ENCODE results near the gene PRSS8. TPM values are rescaled to one million over a fixed set of nuclear protein-coding genes. Genes with fewer than 3 reads are reported as not detected.

The PRSS8 gene
- total and polyA plus RNA-seq, 2 donors (not counting 1 experiment from before 2014, with no cell fraction given) = not detected

GRCh38 chr16:31099860-31100638, 35.5 kb downstream of the PRSS8 start:
- Histone ChIP-seq H3K4me1 (ENCODE audit: control insufficient read depth, extremely low read depth, insufficient read depth, low read length) (no peaks in the 10 kb centered on the region), H3K27ac (ENCODE audit: insufficient read depth, low read length) (no peak overlapping the region), H3K9ac (ENCODE audit: insufficient read depth, low read length) (no peak overlapping the region), H4K20me1 (ENCODE audit: control insufficient read depth, extremely low read depth, insufficient read depth, low read length) (no peaks in the 10 kb centered on the region), H3K9me3 (ENCODE audit: control insufficient read depth, insufficient read depth, low read depth, low read length) (no peaks in the 10 kb centered on the region), H3K27me3 (ENCODE audit: control insufficient read depth, insufficient read depth, low read length) (no peaks in the 10 kb centered on the region), H3K4me2 (ENCODE audit: extremely low read depth, insufficient read depth, low read length) (no peak overlapping the region), H3K79me2 (ENCODE audit: control insufficient read depth, insufficient read depth, low read length) (no peaks in the 10 kb centered on the region), H2AFZ (ENCODE audit: low read length) (peak overlapping the region; percentile 17), H3K4me3 (replicated peaks in 1 of 4; ENCODE audit: control extremely low read depth in 1 of 4, insufficient read depth in 1 of 4, low read depth in 3 of 4, low read length in 4 of 4) (no peak overlapping the region), H3K36me3 (ENCODE audit: control insufficient read depth, insufficient read depth, low read length) (no peaks in the 10 kb centered on the region)
- peak; percentile 21 to 58 for DNase-seq (ENCODE audit: low read depth in 2 of 2)
- TF ChIP-seq EZH2 (IDR thresholded peaks at IDR 0.05; ENCODE audit: low read length, missing control alignments) = no peak
- TF ChIP-seq, protein P1, sequence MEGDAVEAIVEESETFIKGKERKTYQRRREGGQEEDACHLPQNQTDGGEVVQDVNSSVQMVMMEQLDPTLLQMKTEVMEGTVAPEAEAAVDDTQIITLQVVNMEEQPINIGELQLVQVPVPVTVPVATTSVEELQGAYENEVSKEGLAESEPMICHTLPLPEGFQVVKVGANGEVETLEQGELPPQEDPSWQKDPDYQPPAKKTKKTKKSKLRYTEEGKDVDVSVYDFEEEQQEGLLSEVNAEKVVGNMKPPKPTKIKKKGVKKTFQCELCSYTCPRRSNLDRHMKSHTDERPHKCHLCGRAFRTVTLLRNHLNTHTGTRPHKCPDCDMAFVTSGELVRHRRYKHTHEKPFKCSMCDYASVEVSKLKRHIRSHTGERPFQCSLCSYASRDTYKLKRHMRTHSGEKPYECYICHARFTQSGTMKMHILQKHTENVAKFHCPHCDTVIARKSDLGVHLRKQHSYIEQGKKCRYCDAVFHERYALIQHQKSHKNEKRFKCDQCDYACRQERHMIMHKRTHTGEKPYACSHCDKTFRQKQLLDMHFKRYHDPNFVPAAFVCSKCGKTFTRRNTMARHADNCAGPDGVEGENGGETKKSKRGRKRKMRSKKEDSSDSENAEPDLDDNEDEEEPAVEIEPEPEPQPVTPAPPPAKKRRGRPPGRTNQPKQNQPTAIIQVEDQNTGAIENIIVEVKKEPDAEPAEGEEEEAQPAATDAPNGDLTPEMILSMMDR (conservative IDR thresholded peaks at IDR 0.05 in 1 of 2, IDR thresholded peaks at IDR 0.05 in 1 of 2; ENCODE audit: low read depth in 1 of 2, low read length in 2 of 2) = no peak

DNA sequence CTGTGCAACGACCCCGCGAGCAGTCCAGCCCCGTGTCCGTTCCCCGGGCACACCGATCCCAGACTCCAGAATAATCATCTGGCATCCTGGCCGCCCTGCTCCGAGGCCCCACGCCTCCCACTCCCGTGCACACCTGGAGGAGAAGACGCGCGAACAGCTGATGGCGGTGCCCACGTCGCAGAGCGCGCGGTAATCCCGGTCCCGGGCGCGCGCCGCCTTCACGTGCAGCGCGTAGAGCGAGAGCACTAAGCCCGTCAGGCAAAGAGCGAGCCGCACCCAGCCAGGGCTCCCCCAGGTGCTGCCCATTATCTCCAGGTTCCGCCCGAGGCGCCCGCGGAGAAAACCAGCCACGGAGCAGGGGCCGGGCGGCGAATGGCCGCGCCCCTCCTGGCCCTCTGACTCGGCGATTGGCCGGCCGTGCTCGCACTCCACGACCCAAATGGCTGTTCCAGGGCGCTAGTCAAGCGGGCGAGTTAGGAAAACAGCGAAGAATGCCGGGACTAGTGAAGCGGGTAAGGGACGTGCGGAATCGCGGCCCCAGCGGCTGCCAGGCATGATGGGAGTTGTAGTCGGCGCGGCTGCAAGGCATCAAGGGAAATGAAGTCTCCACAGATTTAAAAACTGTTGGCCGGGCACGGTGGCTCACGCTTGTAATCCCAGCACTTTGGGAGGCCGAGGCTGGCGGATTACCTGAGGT, 41.0 kb downstream of the PRSS8 start, which contains the start of gene VKORC1:
Gene VKORC1, minus strand, starts transcription at position 374 of the 697 bp plus-strand sequence. Its CDS starts 68 bp downstream, at position 306.
- H3K4me1 ChIP-seq (ENCODE audit: control insufficient read depth, extremely low read depth, insufficient read depth, low read length) = peaks cover 3% of the 10 kb centered on the region
- H3K9me3 ChIP-seq (ENCODE audit: control insufficient read depth, insufficient read depth, low read depth, low read length) = no peaks in the 10 kb centered on the region
- H3K27me3 ChIP-seq (ENCODE audit: control insufficient read depth, insufficient read depth, low read length) = no peaks in the 10 kb centered on the region
- peak within 1 kb of the TSS; percentile 84 for H3K9ac ChIP-seq (ENCODE audit: insufficient read depth, low read length)
- no peaks in the 10 kb centered on the region for H4K20me1 ChIP-seq (ENCODE audit: control insufficient read depth, extremely low read depth, insufficient read depth, low read length)
- peak within 1 kb of the TSS; percentile 85 for H2AFZ ChIP-seq (ENCODE audit: low read length)
- H3K79me2 ChIP-seq (ENCODE audit: control insufficient read depth, insufficient read depth, low read length) = peaks cover 21% of the 10 kb centered on the region
- H3K4me3 ChIP-seq (replicated peaks in 1 of 4; ENCODE audit: control extremely low read depth in 1 of 4, insufficient read depth in 1 of 4, low read depth in 3 of 4, low read length in 4 of 4) = peak within 1 kb of the TSS; percentile 85 to 99 (median 90)
- peak within 1 kb of the TSS; percentile 78 for H3K27ac ChIP-seq (ENCODE audit: insufficient read depth, low read length)
- peak within 1 kb of the TSS; percentile 97 for H3K4me2 ChIP-seq (ENCODE audit: extremely low read depth, insufficient read depth, low read length)
- DNase-seq (ENCODE audit: low read depth in 2 of 2) = peak; percentile 97
- no peak for TF ChIP-seq EZH2 (IDR thresholded peaks at IDR 0.05; ENCODE audit: low read length, missing control alignments)
- TF ChIP-seq, protein P1 (conservative IDR thresholded peaks at IDR 0.05 in 1 of 2, IDR thresholded peaks at IDR 0.05 in 1 of 2; ENCODE audit: low read depth in 1 of 2, low read length in 2 of 2) = no peak
- H3K36me3 ChIP-seq (ENCODE audit: control insufficient read depth, insufficient read depth, low read length) = peaks cover 6% of the 10 kb centered on the region

DNA sequence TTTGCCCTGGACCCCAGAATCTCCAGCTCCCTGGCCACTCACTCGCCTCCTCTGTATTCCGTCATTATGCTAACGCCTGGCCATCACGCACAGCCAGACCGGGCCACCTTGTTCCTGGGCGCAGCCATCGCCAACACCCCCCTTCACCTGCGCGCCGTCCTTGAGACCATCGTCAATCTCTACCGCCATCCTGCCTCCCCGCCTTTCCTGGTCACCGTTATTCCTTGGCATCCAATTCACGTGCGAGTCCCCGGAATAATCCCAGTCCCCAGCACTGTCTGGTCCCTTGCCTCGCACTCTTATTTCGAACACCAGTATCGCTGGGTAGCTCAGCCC, 41.5 kb downstream of the PRSS8 start:
- peak overlapping the region; percentile 78 for H3K27ac ChIP-seq (ENCODE audit: insufficient read depth, low read length)
- H4K20me1 ChIP-seq (ENCODE audit: control insufficient read depth, extremely low read depth, insufficient read depth, low read length) = no peaks in the 10 kb centered on the region
- H3K27me3 ChIP-seq (ENCODE audit: control insufficient read depth, insufficient read depth, low read length) = no peaks in the 10 kb centered on the region
- peak overlapping the region; percentile 97 for H3K4me2 ChIP-seq (ENCODE audit: extremely low read depth, insufficient read depth, low read length)
- H3K36me3 ChIP-seq (ENCODE audit: control insufficient read depth, insufficient read depth, low read length) = peaks cover 8% of the 10 kb centered on the region
- H3K9me3 ChIP-seq (ENCODE audit: control insufficient read depth, insufficient read depth, low read depth, low read length) = no peaks in the 10 kb centered on the region
- peaks cover 3% of the 10 kb centered on the region for H3K4me1 ChIP-seq (ENCODE audit: control insufficient read depth, extremely low read depth, insufficient read depth, low read length)
- peak overlapping the region; percentile 85 for H2AFZ ChIP-seq (ENCODE audit: low read length)
- H3K79me2 ChIP-seq (ENCODE audit: control insufficient read depth, insufficient read depth, low read length) = peaks cover 21% of the 10 kb centered on the region
- peak overlapping the region; percentile 84 for H3K9ac ChIP-seq (ENCODE audit: insufficient read depth, low read length)
- peak overlapping the region; percentile 85 to 99 (median 90) for H3K4me3 ChIP-seq (replicated peaks in 1 of 4; ENCODE audit: control extremely low read depth in 1 of 4, insufficient read depth in 1 of 4, low read depth in 3 of 4, low read length in 4 of 4)
- TF ChIP-seq, protein P1 (conservative IDR thresholded peaks at IDR 0.05 in 1 of 2, IDR thresholded peaks at IDR 0.05 in 1 of 2; ENCODE audit: low read depth in 1 of 2, low read length in 2 of 2) = no peak
- TF ChIP-seq EZH2 (IDR thresholded peaks at IDR 0.05; ENCODE audit: low read length, missing control alignments) = no peak
- DNase-seq (ENCODE audit: low read depth in 2 of 2) = peak in 1 of 2 donors; percentile 7

All from fibroblast of lung (primary cell).